ENCODE data around the gene SRRT. TPM values are rescaled to one million over a fixed set of nuclear protein-coding genes. Genes with fewer than 3 reads are reported as not detected.
"Not testable (repeated sequence)": the region's sequence is repeated elsewhere in the genome, so short reads cannot be mapped to it uniquely, and the experiment has no call there.

SRRT gene
- total RNA-seq, 2 donors from 2014 or later, result 33.4 to 49.6 TPM

- TF ChIP-seq CTCF (IDR thresholded peaks at IDR 0.05), result no peak
- Histone ChIP-seq H3K27ac (no peak overlapping the region), H3K4me1 (no peaks in the 10 kb centered on the region), H3K36me3 (no peaks in the 10 kb centered on the region), H3K4me3 (no peak overlapping the region), H3K9me3 (no peaks in the 10 kb centered on the region), H3K27me3 (no peaks in the 10 kb centered on the region)
- no peak for DNase-seq (ENCODE audit: low spot score)
These were observed 36.6 kb downstream of the SRRT start for GRCh38 chr7:100911484-100911883.

- H3K27me3 ChIP-seq, result no peaks in the 10 kb centered on the region
- TF ChIP-seq CTCF (IDR thresholded peaks at IDR 0.05), result no peak
- H3K4me1 ChIP-seq, result no peaks in the 10 kb centered on the region
- no peaks in the 10 kb centered on the region for H3K9me3 ChIP-seq
- DNase-seq (ENCODE audit: low spot score), result no peak
- H3K27ac ChIP-seq, result no peak overlapping the region
- H3K4me3 ChIP-seq, result no peak overlapping the region
- H3K36me3 ChIP-seq, result no peaks in the 10 kb centered on the region
These were observed 39.4 kb downstream of the SRRT start for GRCh38 chr7:100914208-100914878.

GRCh38 chr7:100914879-100915447, 40.1 kb downstream of the SRRT start:
- no peak for DNase-seq (ENCODE audit: low spot score)
- Histone ChIP-seq H3K9me3 (no peaks in the 10 kb centered on the region), H3K4me3 (no peak overlapping the region), H3K27ac (no peak overlapping the region), H3K4me1 (no peaks in the 10 kb centered on the region), H3K36me3 (no peaks in the 10 kb centered on the region), H3K27me3 (no peaks in the 10 kb centered on the region)
- TF ChIP-seq CTCF (IDR thresholded peaks at IDR 0.05), result no peak

GRCh38 chr7:100919335-100919734, 44.4 kb downstream of the SRRT start:
- H3K9me3 ChIP-seq; DNase-seq (ENCODE audit: low spot score); H3K27ac ChIP-seq; H3K4me3 ChIP-seq; H3K27me3 ChIP-seq; H3K36me3 ChIP-seq; H3K4me1 ChIP-seq: not testable (repeated sequence)

- H3K27ac ChIP-seq; H3K4me1 ChIP-seq; H3K27me3 ChIP-seq; DNase-seq (ENCODE audit: low spot score); H3K9me3 ChIP-seq; H3K36me3 ChIP-seq; H3K4me3 ChIP-seq: not testable (repeated sequence)
These were observed 45.0 kb downstream of the SRRT start for GRCh38 chr7:100919779-100920437.

- H3K27ac ChIP-seq, result no peak overlapping the region
- no peaks in the 10 kb centered on the region for H3K36me3 ChIP-seq
- H3K9me3 ChIP-seq, result no peaks in the 10 kb centered on the region
- no peaks in the 10 kb centered on the region for H3K27me3 ChIP-seq
- TF ChIP-seq CTCF (IDR thresholded peaks at IDR 0.05), result no peak
- H3K4me1 ChIP-seq, result no peaks in the 10 kb centered on the region
- no peak for DNase-seq (ENCODE audit: low spot score)
- no peak overlapping the region for H3K4me3 ChIP-seq
These were observed 46.1 kb downstream of the SRRT start for GRCh38 chr7:100921039-100921438.

GRCh38 chr7:100923616-100924015, 48.7 kb downstream of the SRRT start:
- not testable (repeated sequence) for H3K27me3 ChIP-seq; H3K4me1 ChIP-seq; H3K4me3 ChIP-seq; H3K27ac ChIP-seq; H3K36me3 ChIP-seq; H3K9me3 ChIP-seq; DNase-seq (ENCODE audit: low spot score)

Measured in right atrium auricular region (tissue), 2 donors.